Ovary (tissue), 9 donors: ENCODE results near the gene FAM193B. TPM values are rescaled to one million over a fixed set of nuclear protein-coding genes. Genes with fewer than 3 reads are reported as not detected.
"Not testable (repeated sequence)": the region's sequence is repeated elsewhere in the genome, so short reads cannot be mapped to it uniquely, and the experiment has no call there.

Experiments used
- DNase-seq, 5 donors: peaks; one replicate each; pipeline ENCODE4 v3.0.0-alpha.2; 2019 to 2020
- H3K27ac ChIP-seq, 2 donors: fragments of 200-600 bp; one replicate each; pipeline versions ENCODE4 v1.5.1 to v1.8.0; 2019 to 2022
- H3K27me3 ChIP-seq: fragments of 200-600 bp; one replicate; pipeline ENCODE4 v1.8.0; 2022
- H3K36me3 ChIP-seq: fragments of 200-600 bp; sonication (generic); one replicate; pipeline ENCODE4 v1.5.1; 2019
- H3K4me1 ChIP-seq: one replicate; pipeline ENCODE4 v1.8.1; 2013; ENCODE audit warnings: mild to moderate bottlenecking, moderate library complexity; ENCODE audit not compliant: insufficient read depth
- H3K4me3 ChIP-seq: fragments of 200-600 bp; sonication (generic); one replicate; pipeline ENCODE4 v1.5.1; 2017
- H3K9me3 ChIP-seq, 2 donors: fragments of 200-600 bp in 1 of 2; sonication (generic) in 1 of 2; one replicate each; pipeline versions ENCODE4 v1.5.1 to v1.8.1; 2013 to 2019; ENCODE audit warnings: mild to moderate bottlenecking in 1 of 2, moderate library complexity in 1 of 2
- CTCF ChIP-seq, 3 donors: fragments of 450-650 bp in 2 of 3; fragments of 200-600 bp in 1 of 3; IDR thresholded peaks; one replicate each; pipeline versions ENCODE4 v1.5.1 to v1.8.0; 2016 to 2022; ENCODE audit warnings: antibody characterized with exemption in 3 of 3, mild to moderate bottlenecking in 1 of 3
- EP300 ChIP-seq: sonication (generic); formaldehyde crosslinking; IDR thresholded peaks from one replicate; pipeline ENCODE4 v1.6.1; 2017; ENCODE audit warnings: antibody characterized with exemption
- POLR2A ChIP-seq: fragments of 450-650 bp; IDR thresholded peaks from one replicate; pipeline ENCODE4 v1.6.1; 2017; ENCODE audit warnings: antibody characterized with exemption, mild to moderate bottlenecking, moderate library complexity
- WGBS, 3 donors: extraction: QIAGEN DNeasy Blood & Tissue Kit in 1 of 3; methylation state at CpG; one replicate each; pipeline versions ENCODE4 v1.1.5 to v1.1.7; 2013 to 2017; 5-methylcytosine and 5-hydroxymethylcytosine counted together
- intact Hi-C, 4 donors: fragments of 100-400 bp; cut with DNase I; formaldehyde crosslinking; loops; one replicate each; pipeline versions ENCODE4 v1.11.0 to v1.15.1; 2022 to 2023
- polyA plus RNA-seq, 2 donors: library from polyadenylated mRNA; stranded (reverse); fragments of 200-250 nt in 1 of 2; fragments of 350-450 nt in 1 of 2; fragmentation: Illumina TruSeq in 1 of 2; extraction: RNeasy Lipid Tissue Mini Kit (QIAGEN cat#74804) in 1 of 2; gene quantifications; one replicate each; pipeline ENCODE4 v1.2.3, GENCODE V29; 2013 to 2014
- total RNA-seq, 7 donors: library from RNA; depleted of rRNA in 2 of 7; stranded (reverse); fragments of >200 nt in 2 of 7; fragmentation: NEBNext Ultra II Directional in 3 of 7; extraction: Animal tissue kit (Norgen Biotek cat#: 25700) in 3 of 7; gene quantifications; one replicate each; pipeline versions ENCODE4 v1.1.0 to v1.2.4, GENCODE V29; 2016 to 2023
- donor health status: DM: no; HTN: no; CAD: no; lungs with moderate emphysema.
- donor health status: DM: no; HTN: no; CAD: no.
- donor health status: Bipolar disorder and iron deficiency.
- donor health status: DM: yes; HTN: yes; CAD: no.
- donor health status: DM: no; HTN: no; CAD: no.
- donor health status: DM: yes; HTN: yes; CAD: no.

The FAM193B gene
- total and polyA plus RNA-seq, 9 donors = 14.8 to 77.6 (median 64.3) TPM

DNA sequence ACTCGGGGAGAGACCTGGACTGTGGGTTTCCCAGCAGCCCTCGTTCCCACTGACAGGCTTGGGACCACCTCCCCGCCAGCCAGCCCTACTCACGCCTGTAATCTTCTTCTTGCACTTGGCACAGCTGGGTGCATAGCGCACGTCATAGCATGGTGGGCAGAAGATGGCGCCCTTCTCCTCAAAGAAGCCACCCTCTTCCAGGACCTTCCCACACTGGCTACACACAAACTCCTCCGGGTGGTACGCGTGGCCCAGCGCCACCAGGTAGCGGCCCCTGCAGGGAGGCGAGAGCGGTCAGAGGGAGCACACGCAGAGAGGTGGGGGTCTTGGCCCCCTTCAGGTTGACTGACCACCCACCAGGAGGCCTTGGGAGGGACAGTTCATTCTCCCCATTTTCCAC, 66.4 kb downstream of the FAM193B start:
- intact Hi-C loops = no loop called here
- TF ChIP-seq CTCF (IDR thresholded peaks at IDR 0.05) (no peak), POLR2A (no peak), EP300 (no peak)
- Histone ChIP-seq H3K4me3 (no peak overlapping the region), H3K4me1 (no peaks in the 10 kb centered on the region), H3K27ac (no peak overlapping the region), H3K36me3 (no peaks in the 10 kb centered on the region), H3K27me3 (no peaks in the 10 kb centered on the region), H3K9me3 (no peaks in the 10 kb centered on the region)
- no peak for DNase-seq
- 83 to 85% (median 83%) methylated on average over 15 of the region's 15 CpGs for WGBS, 3 donors

DNA sequence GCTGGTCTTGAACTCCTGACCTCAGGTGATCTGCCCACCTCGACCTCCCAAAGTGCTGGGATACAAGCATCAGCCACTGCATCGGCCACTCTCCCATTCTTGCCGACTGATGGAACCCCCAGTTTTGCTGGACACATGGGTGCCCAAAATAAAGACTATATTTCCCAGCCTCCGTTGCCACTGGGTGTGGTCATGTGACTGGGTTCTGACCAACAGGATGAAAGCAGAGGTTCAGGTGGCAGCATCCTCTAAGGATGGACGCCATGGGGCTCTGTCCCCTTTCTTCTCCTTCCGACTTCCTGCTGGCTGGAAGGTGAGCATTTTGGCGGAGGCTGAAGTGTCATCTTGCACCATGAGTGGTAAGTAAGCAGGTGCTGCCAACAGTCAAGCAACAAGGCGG, 67.2 kb downstream of the FAM193B start:
- 82 to 86% (median 85%) methylated on average over 8 of the region's 8 CpGs for WGBS, 3 donors
- TF ChIP-seq EP300 = no peak
- no peak for TF ChIP-seq POLR2A
- no peak for TF ChIP-seq CTCF (IDR thresholded peaks at IDR 0.05)
- no peaks in the 10 kb centered on the region for H3K27me3 ChIP-seq
- no peak overlapping the region for H3K27ac ChIP-seq
- H3K36me3 ChIP-seq = no peaks in the 10 kb centered on the region
- no peak for DNase-seq
- H3K9me3 ChIP-seq = no peaks in the 10 kb centered on the region
- intact Hi-C loops = no loop called here
- no peak overlapping the region for H3K4me3 ChIP-seq
- H3K4me1 ChIP-seq = no peaks in the 10 kb centered on the region

- Histone ChIP-seq H3K36me3 (no peaks in the 10 kb centered on the region), H3K4me1 (no peaks in the 10 kb centered on the region)
- 91 to 98% (median 93%) methylated on average over 3 of the region's 3 CpGs for WGBS, 3 donors
Observed at GRCh38 chr5:177486256-177486655, 68.1 kb downstream of the FAM193B start.

GRCh38 chr5:177485753-177486152, 68.6 kb downstream of the FAM193B start:
- H3K4me1 ChIP-seq, H3K36me3 ChIP-seq, H3K27me3 ChIP-seq, H3K4me3 ChIP-seq, H3K9me3 ChIP-seq, H3K27ac ChIP-seq, intact Hi-C loops, DNase-seq: not testable (repeated sequence)
- 88 to 92% (median 91%) methylated on average over 3 of the region's 3 CpGs for WGBS, 3 donors

More at GRCh38 chr5:177486256-177486655, 68.1 kb downstream of the FAM193B start:
- TF ChIP-seq EP300 = no peak
- no peak for TF ChIP-seq CTCF (IDR thresholded peaks at IDR 0.05)
- TF ChIP-seq POLR2A = no peak
- H3K27me3 ChIP-seq = no peaks in the 10 kb centered on the region
- H3K4me3 ChIP-seq = no peak overlapping the region
- intact Hi-C loops = no loop called here
- no peak overlapping the region for H3K27ac ChIP-seq
- H3K9me3 ChIP-seq = no peaks in the 10 kb centered on the region
- no peak for DNase-seq

DNA sequence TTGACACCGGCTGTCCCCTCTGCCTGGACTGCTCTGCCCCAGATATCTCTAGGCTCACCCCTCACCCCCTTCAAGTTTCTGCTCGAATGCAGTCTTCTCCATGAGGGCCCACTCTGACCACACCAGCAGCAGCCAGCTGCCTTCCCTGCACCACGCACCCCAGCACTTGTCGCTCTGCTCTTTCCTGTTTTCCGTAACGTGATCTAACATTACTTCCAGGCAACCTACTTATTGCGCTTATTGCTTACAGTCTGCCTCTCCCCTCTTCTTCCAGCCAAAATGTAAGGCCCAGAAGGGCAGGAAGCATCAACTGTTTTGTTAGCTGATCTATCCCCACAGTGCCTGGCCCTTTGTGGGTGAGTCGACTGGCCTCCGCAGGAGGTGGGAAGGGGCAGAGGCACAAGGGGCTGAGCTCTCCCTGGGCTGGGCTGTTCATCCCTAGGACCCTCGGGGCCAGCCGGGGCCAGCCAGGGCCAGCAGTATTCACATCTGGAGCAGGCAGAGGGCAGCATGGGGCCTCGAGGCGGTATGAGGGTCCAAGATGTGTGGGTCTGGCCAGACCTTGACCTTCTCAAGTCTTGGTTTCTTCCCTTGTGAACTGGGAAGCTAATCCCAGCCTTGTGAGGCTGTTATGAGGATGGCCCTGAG, 69.3 kb downstream of the FAM193B start:
- 58 to 63% (median 61%) methylated on average over 11 to 13 of the region's 13 CpGs for WGBS, 3 donors
- intact Hi-C loops = no loop called here
- Histone ChIP-seq H3K27me3 (no peaks in the 10 kb centered on the region), H3K9me3 (no peaks in the 10 kb centered on the region), H3K4me1 (no peaks in the 10 kb centered on the region), H3K36me3 (no peaks in the 10 kb centered on the region), H3K27ac (no peak overlapping the region), H3K4me3 (no peak overlapping the region)
- no peak for DNase-seq
- no peak for TF ChIP-seq POLR2A
- TF ChIP-seq CTCF (IDR thresholded peaks at IDR 0.05) = no peak
- TF ChIP-seq EP300 = no peak
